ENCODE results near the gene PRSS38. TPM values are rescaled to one million over a fixed set of nuclear protein-coding genes. Genes with fewer than 3 reads are reported as not detected.
"Not testable (repeated sequence)": the region's sequence is repeated elsewhere in the genome, so short reads cannot be mapped to it uniquely, and the experiment has no call there.

The PRSS38 gene
- polyA plus RNA-seq, 1 donor (not counting 4 experiments of a cell fraction or from before 2014, with no cell fraction given): not detected

DNA sequence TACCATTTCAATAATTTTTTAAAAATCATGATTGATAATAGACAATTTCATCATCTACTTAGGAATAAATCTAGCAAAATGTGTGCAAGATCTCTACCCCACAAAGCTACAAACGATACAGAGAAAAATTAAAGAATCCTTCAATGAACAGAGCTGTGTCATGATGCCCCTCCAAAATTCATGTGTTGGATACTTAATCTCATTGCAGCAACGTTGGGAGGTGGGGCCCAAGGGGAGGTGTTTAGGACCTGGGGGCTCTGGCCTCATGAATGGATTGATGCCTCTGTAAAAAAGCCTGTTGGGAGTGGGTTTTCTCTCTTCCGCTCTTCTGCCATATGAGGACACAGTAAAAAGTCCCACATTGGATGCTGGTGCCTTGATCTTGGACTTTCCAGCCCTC lies 54.9 kb downstream of the PRSS38 start:
- dilution Hi-C loops (cut with MboI; ENCODE audit: extremely low pct_ligation_motif_present, low sequenced_read_pairs): no loop called here
- H3K4me3 ChIP-seq (ENCODE audit: control insufficient read depth in 2 of 3, extremely low read depth in 1 of 3, insufficient read depth in 2 of 3, low read depth in 1 of 3, low read length in 3 of 3): no peak overlapping the region
- no peaks in the 10 kb centered on the region for H3K9me3 ChIP-seq (ENCODE audit: control insufficient read depth, low read depth, low read length)
- no peak overlapping the region for H3K27ac ChIP-seq (ENCODE audit: control insufficient read depth, insufficient read depth, low read length)
- DNase-seq (ENCODE audit: low read depth, low spot score) (no peak), FAIRE-seq (no peak)
- no peak overlapping the region for H3K9ac ChIP-seq (ENCODE audit: control insufficient read depth, extremely low read depth, insufficient read depth, low read length)
- no peak for TF ChIP-seq EZH2 (IDR thresholded peaks at IDR 0.05; ENCODE audit: low read length)
- TF ChIP-seq, protein P1, sequence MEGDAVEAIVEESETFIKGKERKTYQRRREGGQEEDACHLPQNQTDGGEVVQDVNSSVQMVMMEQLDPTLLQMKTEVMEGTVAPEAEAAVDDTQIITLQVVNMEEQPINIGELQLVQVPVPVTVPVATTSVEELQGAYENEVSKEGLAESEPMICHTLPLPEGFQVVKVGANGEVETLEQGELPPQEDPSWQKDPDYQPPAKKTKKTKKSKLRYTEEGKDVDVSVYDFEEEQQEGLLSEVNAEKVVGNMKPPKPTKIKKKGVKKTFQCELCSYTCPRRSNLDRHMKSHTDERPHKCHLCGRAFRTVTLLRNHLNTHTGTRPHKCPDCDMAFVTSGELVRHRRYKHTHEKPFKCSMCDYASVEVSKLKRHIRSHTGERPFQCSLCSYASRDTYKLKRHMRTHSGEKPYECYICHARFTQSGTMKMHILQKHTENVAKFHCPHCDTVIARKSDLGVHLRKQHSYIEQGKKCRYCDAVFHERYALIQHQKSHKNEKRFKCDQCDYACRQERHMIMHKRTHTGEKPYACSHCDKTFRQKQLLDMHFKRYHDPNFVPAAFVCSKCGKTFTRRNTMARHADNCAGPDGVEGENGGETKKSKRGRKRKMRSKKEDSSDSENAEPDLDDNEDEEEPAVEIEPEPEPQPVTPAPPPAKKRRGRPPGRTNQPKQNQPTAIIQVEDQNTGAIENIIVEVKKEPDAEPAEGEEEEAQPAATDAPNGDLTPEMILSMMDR (optimal IDR thresholded peaks at IDR 0.05 in 1 of 3, IDR thresholded peaks at IDR 0.05 in 1 of 3, conservative IDR thresholded peaks at IDR 0.05 in 1 of 3; ENCODE audit: extremely low read depth in 1 of 3, insufficient read depth in 2 of 3, low read length in 3 of 3): no peak
- H3K27me3 ChIP-seq (ENCODE audit: control insufficient read depth, extremely low read depth, insufficient read depth, low read length): peaks cover 13% of the 10 kb centered on the region
- H3K79me2 ChIP-seq (ENCODE audit: control insufficient read depth, insufficient read depth, low read length): no peaks in the 10 kb centered on the region
- H3K4me1 ChIP-seq (ENCODE audit: control insufficient read depth, extremely low read depth, insufficient read depth, low read length): no peaks in the 10 kb centered on the region
- H3K9me1 ChIP-seq (ENCODE audit: control insufficient read depth, extremely low read depth, insufficient read depth, low read length): no peaks in the 10 kb centered on the region
- H3K4me2 ChIP-seq (ENCODE audit: control insufficient read depth, extremely low read depth, insufficient read depth, low read depth, low read length): no peak overlapping the region
- H3K36me3 ChIP-seq (ENCODE audit: control insufficient read depth in 2 of 2, extremely low read depth in 1 of 2, insufficient read depth in 2 of 2, low read length in 2 of 2): no peaks in the 10 kb centered on the region
- no peak overlapping the region for H2AFZ ChIP-seq (ENCODE audit: control insufficient read depth, low read length)
- H4K20me1 ChIP-seq (ENCODE audit: control insufficient read depth, extremely low read depth, insufficient read depth, low read length): no peaks in the 10 kb centered on the region

DNA sequence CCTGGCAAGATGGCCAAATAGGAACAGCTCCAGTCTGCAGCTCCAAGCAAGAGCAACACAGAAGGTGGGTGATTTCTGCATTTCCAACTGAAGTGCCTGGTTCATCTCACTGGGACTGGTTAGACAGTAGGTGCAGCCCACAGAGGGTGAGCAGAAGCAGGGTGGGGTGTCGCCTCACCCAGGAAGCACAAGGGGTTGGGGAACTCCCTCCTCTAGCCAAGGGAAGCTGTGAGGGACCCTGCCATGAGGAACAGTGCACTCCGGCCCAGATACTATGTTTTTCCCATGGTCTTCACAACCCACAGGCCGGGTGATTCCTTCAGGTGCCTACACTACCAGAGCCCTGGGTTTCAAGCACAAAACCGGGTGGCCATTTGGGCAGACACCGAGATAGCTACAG lies 56.4 kb downstream of the PRSS38 start:
- H3K4me3 ChIP-seq (ENCODE audit: control insufficient read depth in 2 of 3, extremely low read depth in 1 of 3, insufficient read depth in 2 of 3, low read depth in 1 of 3, low read length in 3 of 3); H3K4me1 ChIP-seq (ENCODE audit: control insufficient read depth, extremely low read depth, insufficient read depth, low read length); H3K79me2 ChIP-seq (ENCODE audit: control insufficient read depth, insufficient read depth, low read length); DNase-seq (ENCODE audit: low read depth, low spot score); dilution Hi-C loops (cut with MboI; ENCODE audit: extremely low pct_ligation_motif_present, low sequenced_read_pairs); H3K27me3 ChIP-seq (ENCODE audit: control insufficient read depth, extremely low read depth, insufficient read depth, low read length); H3K9me3 ChIP-seq (ENCODE audit: control insufficient read depth, low read depth, low read length); H4K20me1 ChIP-seq (ENCODE audit: control insufficient read depth, extremely low read depth, insufficient read depth, low read length); H3K9ac ChIP-seq (ENCODE audit: control insufficient read depth, extremely low read depth, insufficient read depth, low read length); H3K4me2 ChIP-seq (ENCODE audit: control insufficient read depth, extremely low read depth, insufficient read depth, low read depth, low read length); H3K27ac ChIP-seq (ENCODE audit: control insufficient read depth, insufficient read depth, low read length); H3K36me3 ChIP-seq (ENCODE audit: control insufficient read depth in 2 of 2, extremely low read depth in 1 of 2, insufficient read depth in 2 of 2, low read length in 2 of 2); H3K9me1 ChIP-seq (ENCODE audit: control insufficient read depth, extremely low read depth, insufficient read depth, low read length); H2AFZ ChIP-seq (ENCODE audit: control insufficient read depth, low read length); FAIRE-seq: not testable (repeated sequence)

DNA sequence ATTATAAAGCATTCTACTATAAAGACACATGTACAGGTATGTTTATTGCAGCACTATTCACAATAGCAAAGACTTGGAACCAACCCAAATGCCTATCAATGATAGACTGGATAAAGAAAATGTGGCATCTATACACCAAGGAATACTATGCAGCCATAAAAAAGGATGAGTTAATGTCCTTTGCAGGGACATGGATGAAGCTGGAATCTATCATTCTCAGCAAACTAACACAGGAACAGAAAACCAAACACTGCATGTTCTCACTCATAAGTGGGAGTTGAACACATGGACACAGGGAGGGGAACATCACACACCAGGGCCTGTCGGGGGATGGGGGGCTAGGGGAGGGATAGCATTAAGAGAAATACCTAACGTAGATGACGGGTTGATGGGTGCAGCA lies 62.3 kb downstream of the PRSS38 start:
- dilution Hi-C loops (cut with MboI; ENCODE audit: extremely low pct_ligation_motif_present, low sequenced_read_pairs): not testable (repeated sequence)

More for the DNA sequence above, 62.3 kb downstream of the PRSS38 start:
- H3K9ac ChIP-seq (ENCODE audit: control insufficient read depth, extremely low read depth, insufficient read depth, low read length); FAIRE-seq; H3K4me3 ChIP-seq (ENCODE audit: control insufficient read depth in 2 of 3, extremely low read depth in 1 of 3, insufficient read depth in 2 of 3, low read depth in 1 of 3, low read length in 3 of 3); H3K27me3 ChIP-seq (ENCODE audit: control insufficient read depth, extremely low read depth, insufficient read depth, low read length); DNase-seq (ENCODE audit: low read depth, low spot score); H3K9me3 ChIP-seq (ENCODE audit: control insufficient read depth, low read depth, low read length); H3K4me1 ChIP-seq (ENCODE audit: control insufficient read depth, extremely low read depth, insufficient read depth, low read length); H3K4me2 ChIP-seq (ENCODE audit: control insufficient read depth, extremely low read depth, insufficient read depth, low read depth, low read length); H2AFZ ChIP-seq (ENCODE audit: control insufficient read depth, low read length); H3K9me1 ChIP-seq (ENCODE audit: control insufficient read depth, extremely low read depth, insufficient read depth, low read length); H3K36me3 ChIP-seq (ENCODE audit: control insufficient read depth in 2 of 2, extremely low read depth in 1 of 2, insufficient read depth in 2 of 2, low read length in 2 of 2); H3K79me2 ChIP-seq (ENCODE audit: control insufficient read depth, insufficient read depth, low read length); H4K20me1 ChIP-seq (ENCODE audit: control insufficient read depth, extremely low read depth, insufficient read depth, low read length); H3K27ac ChIP-seq (ENCODE audit: control insufficient read depth, insufficient read depth, low read length): not testable (repeated sequence)
